AG09319 (cell line): ENCODE results near the gene PPP1R14B.

ENCODE experiments used
- DNase-seq: peaks from one replicate; pipeline ENCODE4 v3.0.0-alpha.2; 2010; ENCODE audit warnings: low read depth; ENCODE audit errors: extremely low read depth
- TF ChIP-seq, protein P1 (sequence below): IDR thresholded peaks from 2 replicates; pipeline ENCODE4 v1.5.1; 2011; ENCODE audit warnings: low read depth, mild to moderate bottlenecking, inconsistent platforms, low read length, moderate library complexity

Gene PPP1R14B

DNA sequence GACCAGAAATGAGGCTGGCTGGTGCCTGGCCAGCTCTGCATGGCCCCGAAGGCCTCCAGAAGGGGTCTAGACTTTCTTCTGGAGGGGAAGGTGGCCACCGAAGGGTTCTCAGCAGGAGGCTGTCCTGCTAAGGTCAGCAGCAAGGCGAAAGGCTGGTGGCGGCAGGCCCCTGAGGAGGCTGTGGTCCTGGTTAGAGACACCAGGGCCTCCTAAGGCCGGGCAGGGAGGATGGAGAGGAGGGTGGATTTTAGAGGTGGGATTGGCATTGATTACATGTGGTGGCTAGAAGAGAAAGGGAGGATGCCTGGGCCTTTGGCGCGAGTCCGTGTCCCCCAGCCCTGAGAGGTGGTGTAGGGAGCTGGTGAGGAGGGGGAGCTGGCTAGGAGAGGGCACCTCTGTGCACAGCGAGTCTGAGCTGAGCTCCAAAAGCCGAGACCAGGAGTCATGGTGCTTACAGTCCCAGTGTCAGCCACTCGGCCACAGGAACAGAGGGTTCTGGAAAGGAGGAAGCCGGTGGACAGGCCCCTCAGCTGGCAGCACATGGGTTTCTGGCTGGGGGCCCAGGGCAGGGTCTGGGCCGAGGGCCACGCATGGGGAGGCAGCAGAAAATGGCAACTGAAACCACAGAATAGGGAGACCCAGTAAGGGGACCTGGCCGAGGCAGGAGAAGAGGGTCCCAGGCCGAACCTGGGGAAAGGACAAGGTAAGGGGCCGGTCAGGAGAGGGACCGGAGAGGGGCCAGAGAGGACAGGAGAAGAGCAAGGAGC is 37.8 kb downstream of the PPP1R14B start:
- TF ChIP-seq, protein P1, sequence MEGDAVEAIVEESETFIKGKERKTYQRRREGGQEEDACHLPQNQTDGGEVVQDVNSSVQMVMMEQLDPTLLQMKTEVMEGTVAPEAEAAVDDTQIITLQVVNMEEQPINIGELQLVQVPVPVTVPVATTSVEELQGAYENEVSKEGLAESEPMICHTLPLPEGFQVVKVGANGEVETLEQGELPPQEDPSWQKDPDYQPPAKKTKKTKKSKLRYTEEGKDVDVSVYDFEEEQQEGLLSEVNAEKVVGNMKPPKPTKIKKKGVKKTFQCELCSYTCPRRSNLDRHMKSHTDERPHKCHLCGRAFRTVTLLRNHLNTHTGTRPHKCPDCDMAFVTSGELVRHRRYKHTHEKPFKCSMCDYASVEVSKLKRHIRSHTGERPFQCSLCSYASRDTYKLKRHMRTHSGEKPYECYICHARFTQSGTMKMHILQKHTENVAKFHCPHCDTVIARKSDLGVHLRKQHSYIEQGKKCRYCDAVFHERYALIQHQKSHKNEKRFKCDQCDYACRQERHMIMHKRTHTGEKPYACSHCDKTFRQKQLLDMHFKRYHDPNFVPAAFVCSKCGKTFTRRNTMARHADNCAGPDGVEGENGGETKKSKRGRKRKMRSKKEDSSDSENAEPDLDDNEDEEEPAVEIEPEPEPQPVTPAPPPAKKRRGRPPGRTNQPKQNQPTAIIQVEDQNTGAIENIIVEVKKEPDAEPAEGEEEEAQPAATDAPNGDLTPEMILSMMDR, result no peak
- DNase-seq, result no peak

DNA sequence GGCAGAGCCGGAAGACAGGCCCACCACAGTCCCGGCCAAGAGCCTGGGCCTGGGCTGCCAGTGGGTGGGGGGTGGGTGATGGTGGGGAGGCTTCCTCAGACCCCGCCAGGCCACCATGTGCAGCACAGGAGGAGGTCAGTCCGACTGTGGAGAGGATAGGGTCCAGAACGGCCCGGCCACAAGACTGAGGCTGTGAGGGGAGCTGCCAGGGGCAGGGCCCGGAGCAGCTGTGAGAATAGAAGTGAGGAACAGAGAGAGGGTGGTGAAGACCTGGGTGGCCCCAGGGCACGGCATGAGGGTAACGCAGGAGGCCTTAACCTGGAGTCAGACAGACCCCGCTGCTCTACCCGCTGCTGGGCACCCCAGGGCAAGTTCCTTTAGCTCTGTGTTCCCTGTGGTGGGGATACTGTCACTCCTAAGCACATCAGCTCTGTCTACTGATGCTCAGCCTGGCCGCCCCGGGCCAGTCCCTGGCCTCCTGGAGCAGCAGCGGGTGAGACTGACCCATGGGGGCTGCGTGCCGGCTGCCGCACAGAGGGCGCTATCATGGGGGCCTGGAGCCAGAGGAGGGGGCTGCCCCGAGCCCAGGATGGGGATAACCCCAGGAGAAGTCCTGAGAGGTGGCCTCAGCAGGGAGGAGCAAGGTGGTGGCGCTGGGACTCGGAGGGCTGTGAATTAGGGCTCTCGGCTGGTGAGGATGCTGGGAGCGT is 38.5 kb downstream of the PPP1R14B start:
- DNase-seq, result no peak
- TF ChIP-seq, protein P1, result no peak

DNA sequence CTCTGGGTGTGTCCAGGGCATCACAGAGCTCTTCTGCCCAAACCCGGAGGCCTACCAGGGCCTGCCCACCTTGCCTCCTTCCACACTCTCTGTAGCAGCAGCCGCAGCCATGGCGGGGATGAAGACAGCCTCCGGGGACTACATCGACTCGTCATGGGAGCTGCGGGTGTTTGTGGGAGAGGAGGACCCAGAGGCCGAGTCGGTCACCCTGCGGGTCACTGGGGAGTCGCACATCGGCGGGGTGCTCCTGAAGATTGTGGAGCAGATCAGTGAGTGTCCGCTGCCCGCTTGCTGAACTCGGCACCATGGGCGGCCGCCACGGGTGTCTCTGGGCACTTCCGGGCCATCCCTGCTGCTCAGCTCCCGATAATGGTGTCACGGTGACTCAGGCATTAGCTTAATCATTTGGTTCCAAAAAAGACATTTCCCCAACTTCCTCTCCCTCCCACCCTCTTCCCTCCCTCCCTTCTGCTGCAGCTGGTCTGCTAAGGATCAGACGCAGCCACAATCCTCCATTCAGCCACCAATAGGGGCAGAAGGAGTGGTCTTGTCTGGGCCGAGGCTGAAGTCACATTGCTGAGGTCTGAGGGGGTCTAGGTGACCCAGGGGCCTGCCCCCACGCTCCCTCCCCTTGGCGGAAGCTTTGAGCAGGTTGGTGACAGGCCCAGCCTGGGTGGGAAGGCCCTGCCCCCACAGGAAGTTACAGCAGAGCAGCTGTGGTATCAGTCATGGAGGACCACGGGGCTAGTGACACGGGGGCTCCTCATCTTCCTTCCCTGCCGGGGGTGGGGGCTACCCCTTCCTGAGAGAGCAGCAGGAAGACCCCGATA is 39.3 kb downstream of the PPP1R14B start:
- TF ChIP-seq, protein P1, result no peak
- DNase-seq, result no peak

DNA sequence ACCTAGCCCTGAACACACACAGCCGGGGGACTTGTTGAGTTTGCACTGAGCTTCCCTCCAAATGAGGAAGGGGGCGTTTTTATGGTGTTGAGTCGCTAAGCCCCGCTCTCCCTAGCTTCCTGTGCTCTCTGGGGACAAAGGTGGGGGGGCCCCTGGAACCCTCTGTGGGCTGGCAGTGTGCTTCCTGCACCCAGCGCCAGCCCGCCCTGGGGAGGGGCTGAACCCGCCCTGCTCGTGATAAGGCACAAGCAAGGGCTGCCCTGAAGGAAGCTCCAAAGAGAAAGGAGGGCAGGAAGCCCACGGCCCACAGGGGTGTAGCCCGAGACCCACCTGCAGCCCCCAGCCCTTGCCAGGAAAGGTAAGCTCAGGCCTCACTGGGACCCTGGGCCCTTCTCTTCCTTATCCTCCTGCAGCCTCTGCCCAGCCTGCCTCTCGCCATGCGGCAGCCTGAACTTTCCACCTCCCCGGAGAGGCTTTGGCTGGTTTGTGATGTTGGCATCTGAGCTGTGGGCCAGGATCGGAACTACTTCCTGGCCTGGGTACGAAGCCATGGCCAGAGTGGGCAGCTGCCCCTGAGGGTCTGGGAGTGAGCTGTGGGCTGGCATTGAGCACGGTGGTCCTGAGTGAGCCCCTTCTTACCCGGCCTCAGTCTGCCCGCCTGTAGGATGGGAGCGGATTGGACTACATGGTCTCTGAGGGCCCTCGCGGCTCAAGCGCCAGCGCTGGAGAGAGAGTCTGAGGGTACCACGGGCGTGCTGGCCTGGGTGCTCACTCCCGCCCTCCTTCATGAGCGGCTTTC is 40.1 kb downstream of the PPP1R14B start, which contains the start of gene FERMT3:
FERMT3 (plus strand) TSS at position 265 of the 799 bp plus-strand sequence. CDS start 644 bp downstream, outside the sequence.
- TF ChIP-seq, protein P1, result no peak
- no peak for DNase-seq

DNA sequence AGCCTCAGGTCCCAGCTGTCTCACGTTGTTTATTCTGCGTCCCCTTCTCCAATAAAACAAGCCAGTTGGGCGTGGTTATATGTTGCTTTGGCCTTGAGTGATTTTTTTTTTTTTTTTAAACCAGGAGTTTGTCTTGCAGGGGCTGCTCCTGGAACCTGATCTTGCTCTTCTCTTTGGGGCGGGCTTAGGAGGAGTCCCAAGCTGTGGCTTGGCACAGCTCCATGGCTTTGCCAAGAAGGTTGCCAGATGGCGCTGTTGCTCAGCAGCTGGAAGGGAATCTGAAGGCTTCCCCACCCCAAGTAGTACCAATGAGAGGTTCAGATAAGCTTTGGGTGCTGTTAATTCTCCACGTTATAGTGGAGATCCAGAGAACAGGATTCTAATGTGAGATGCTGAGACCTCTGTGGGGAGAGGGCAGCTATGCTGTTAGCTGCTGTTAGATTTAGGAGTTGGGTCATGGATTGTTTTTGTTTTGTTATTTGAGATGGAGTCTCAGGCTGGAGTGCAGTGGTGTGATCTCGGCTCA is 42.2 kb downstream of the PPP1R14B start:
- TF ChIP-seq, protein P1, result peak; percentile 79
- DNase-seq, result peak; percentile 97

DNA sequence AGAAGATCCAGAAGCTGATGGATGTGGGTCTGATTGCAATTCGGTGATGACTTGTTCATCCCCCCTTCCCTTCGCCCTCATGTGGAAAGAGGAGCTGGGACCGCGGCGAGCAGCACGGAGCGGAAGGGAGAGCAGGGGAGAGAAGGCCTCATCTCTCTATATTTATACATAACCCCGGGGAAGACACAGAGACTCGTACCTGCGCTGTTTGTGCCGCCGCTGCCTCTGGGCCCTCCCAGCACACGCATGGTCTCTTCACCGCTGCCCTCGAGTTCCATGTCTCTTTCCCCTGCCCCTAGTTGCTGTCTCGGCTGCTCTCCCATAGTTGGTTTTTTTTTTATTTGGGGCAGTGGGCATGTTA is 42.7 kb downstream of the PPP1R14B start:
- TF ChIP-seq, protein P1, result no peak
- DNase-seq, result no peak
